Ecto neural progenitor cell (in vitro differentiated cells): ENCODE measurements around the gene FAM149B1.
A peak's percentile ranks its signal among the peaks of the same experiment; 100 is the strongest.
"Not testable (repeated sequence)": the region's sequence is repeated elsewhere in the genome, so short reads cannot be mapped to it uniquely, and the experiment has no call there.

ENCODE experiments used
- DNase-seq: peaks from one replicate; pipeline ENCODE4 v3.0.0-alpha.2; 2018; ENCODE audit warnings: low spot score

Gene FAM149B1

GRCh38 chr10:73167783-73168464, at the start of gene FAM149B1, which contains the start of gene ECD:
TSS of gene FAM149B1 (plus strand) at chr10:73168119. CDS start at chr10:73168340, 221 bp downstream.
TSS of gene ECD (minus strand) at chr10:73168008. CDS start at chr10:73163937, 4,071 bp downstream.
- DNase-seq: peak; percentile 96

- no peak for DNase-seq
Observed at GRCh38 chr10:73119457-73119856, 48.5 kb upstream of the FAM149B1 start.

- DNase-seq: no peak
Observed at GRCh38 chr10:73119952-73120351, 48.0 kb upstream of the FAM149B1 start.

- DNase-seq: no peak
Observed at GRCh38 chr10:73126343-73126742, 41.6 kb upstream of the FAM149B1 start.

- DNase-seq: no peak
Observed at GRCh38 chr10:73131301-73131700, 36.6 kb upstream of the FAM149B1 start.

- DNase-seq: no peak
Observed at GRCh38 chr10:73131913-73132686, 35.8 kb upstream of the FAM149B1 start.

GRCh38 chr10:73134727-73135126, 33.2 kb upstream of the FAM149B1 start:
- DNase-seq: no peak

GRCh38 chr10:73136627-73137026, 31.3 kb upstream of the FAM149B1 start:
- no peak for DNase-seq

- DNase-seq: no peak
Observed at GRCh38 chr10:73139251-73139650, 28.7 kb upstream of the FAM149B1 start.

GRCh38 chr10:73141603-73142002, 26.3 kb upstream of the FAM149B1 start:
- DNase-seq: no peak

GRCh38 chr10:73150633-73151413, 17.1 kb upstream of the FAM149B1 start:
- not testable (repeated sequence) for DNase-seq

GRCh38 chr10:73152009-73152408, 15.9 kb upstream of the FAM149B1 start:
- DNase-seq: no peak

GRCh38 chr10:73156054-73156453, 11.9 kb upstream of the FAM149B1 start:
- no peak for DNase-seq

GRCh38 chr10:73159038-73159648, 8.8 kb upstream of the FAM149B1 start:
- no peak for DNase-seq

GRCh38 chr10:73161079-73161478, 6.8 kb upstream of the FAM149B1 start:
- no peak for DNase-seq

- no peak for DNase-seq
Observed at GRCh38 chr10:73161662-73162061, 6.3 kb upstream of the FAM149B1 start.

GRCh38 chr10:73163096-73163495, 4.8 kb upstream of the FAM149B1 start:
- no peak for DNase-seq

- no peak for DNase-seq
Observed at GRCh38 chr10:73166972-73167371, 947 bp upstream of the FAM149B1 start.

GRCh38 chr10:73167458-73167782, 499 bp upstream of the FAM149B1 start:
- no peak for DNase-seq

- DNase-seq: no peak
Observed at GRCh38 chr10:73168465-73168803, 515 bp downstream of the FAM149B1 start.

GRCh38 chr10:73169320-73169719, 1.4 kb downstream of the FAM149B1 start:
- DNase-seq: no peak

GRCh38 chr10:73172867-73173266, 4.9 kb downstream of the FAM149B1 start:
- no peak for DNase-seq
